HG03469 (cell line): ENCODE results near the gene DPP3.

Experiments
- ATAC-seq: cut with Tn5 transposase; IDR thresholded peaks from one replicate; pipeline ENCODE4 v1.9.1; 2021; ENCODE audit warnings: mild to moderate bottlenecking, moderate library complexity, moderate number of reproducible peaks; ENCODE audit not compliant: unreplicated experiment

Gene DPP3

GRCh38 chr11:66555416-66555815, 75.2 kb downstream of the DPP3 start:
- ATAC-seq, result no peak

- ATAC-seq, result no peak
Measured at GRCh38 chr11:66556086-66556485, 75.9 kb downstream of the DPP3 start.

- ATAC-seq, result no peak
Measured at GRCh38 chr11:66557733-66558326, 77.6 kb downstream of the DPP3 start.
